Prostate gland (tissue), 2 donors: ENCODE measurements around the gene UTP4.

Source experiments
- CTCF ChIP-seq, 4 experiments: fragments of 200-600 bp in 2 of 4; fragments of 450-650 bp in 2 of 4; sonication (generic) in 2 of 4; IDR thresholded peaks; 1 replicate in 3 of 4; 2 replicates in 1 of 4; pipeline ENCODE4 v1.5.1; 2016 to 2019; ENCODE audit warnings: antibody characterized with exemption in 4 of 4, mild to moderate bottlenecking in 2 of 4, moderate library complexity in 2 of 4
- POLR2A ChIP-seq: fragments of 450-650 bp; IDR thresholded peaks from one replicate; pipeline ENCODE4 v1.6.1; 2016; ENCODE audit warnings: antibody characterized with exemption, mild to moderate bottlenecking

GRCh38 chr16:69120096-69120664, 12.3 kb upstream of the UTP4 start:
- no peak for TF ChIP-seq CTCF (IDR thresholded peaks at IDR 0.05)
- TF ChIP-seq POLR2A: no peak
